GM19467 (cell line): Measurements from ENCODE around the gene ARSK.
A peak's percentile ranks its signal among the peaks of the same experiment; 100 is the strongest.
"Not testable (repeated sequence)": the region's sequence is repeated elsewhere in the genome, so short reads cannot be mapped to it uniquely, and the experiment has no call there.

Experiments
- ATAC-seq: cut with Tn5 transposase; IDR thresholded peaks from one replicate; pipeline ENCODE4 v1.9.1; 2021; ENCODE audit warnings: mild to moderate bottlenecking, moderate library complexity; ENCODE audit not compliant: unreplicated experiment

The ARSK gene

DNA sequence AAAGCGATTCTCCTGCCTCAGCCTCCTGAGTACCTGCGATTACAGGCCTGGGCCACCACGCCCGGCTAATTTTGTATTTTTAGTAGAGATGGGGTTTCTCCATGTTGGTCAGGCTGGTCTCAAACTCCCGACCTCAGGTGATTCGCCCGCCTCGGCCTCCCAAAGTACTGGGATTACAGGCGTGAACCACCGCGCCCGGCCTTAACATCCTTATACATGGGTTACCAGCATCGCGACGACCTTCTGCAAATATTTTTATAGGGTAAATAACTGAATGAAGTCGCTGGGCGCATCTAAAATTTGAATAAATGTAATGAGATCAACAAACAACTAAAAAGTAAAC is 91.3 kb downstream of the ARSK start:
- ATAC-seq = not testable (repeated sequence)

DNA sequence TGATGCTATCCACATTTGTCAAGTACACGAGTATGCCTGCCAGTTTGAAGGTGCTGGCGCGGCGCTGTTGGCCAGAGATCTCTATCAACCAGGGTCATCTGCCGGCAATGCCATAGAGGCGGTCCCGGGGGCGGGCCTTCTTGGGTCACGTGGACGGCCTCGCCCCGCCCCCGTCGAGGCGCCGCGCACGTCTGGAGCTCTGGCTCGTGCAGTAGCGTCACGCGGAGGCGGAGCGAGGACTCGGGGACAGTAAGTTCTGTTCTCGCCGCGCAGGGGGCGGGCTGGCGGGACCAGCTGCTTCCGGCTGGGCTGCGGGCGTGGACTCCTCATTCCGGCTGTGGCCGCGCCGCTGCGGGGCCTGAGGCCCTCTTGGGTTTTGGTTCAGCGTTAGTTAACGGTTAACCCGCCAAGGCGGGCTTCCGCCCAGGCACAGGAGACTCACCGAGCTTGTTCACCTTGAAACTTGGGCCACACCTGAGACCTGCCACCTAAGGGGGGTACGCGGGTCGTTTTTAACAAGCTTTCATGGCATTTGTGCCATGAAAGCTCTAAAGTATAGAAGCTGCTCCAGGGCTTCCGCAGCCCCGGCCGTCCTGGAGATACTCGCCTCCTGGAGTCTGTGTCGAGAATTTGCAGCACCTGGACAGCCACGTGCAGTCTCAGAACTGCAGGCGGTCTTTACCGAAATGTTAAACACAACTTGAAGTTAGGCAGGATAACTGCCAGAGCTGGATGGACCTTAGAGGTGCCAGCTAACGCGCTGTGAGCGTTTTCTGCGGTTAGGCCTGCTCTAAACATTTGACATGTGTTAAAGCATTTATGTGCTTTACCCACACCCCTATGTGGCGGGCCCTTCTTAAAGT is 91.9 kb downstream of the ARSK start, which contains the start of gene RFESD:
Gene RFESD (plus strand): TSS at position 209 of the 863 bp plus-strand sequence. CDS start 5,495 bp downstream, outside the sequence.
- peak; percentile 99 for ATAC-seq

DNA sequence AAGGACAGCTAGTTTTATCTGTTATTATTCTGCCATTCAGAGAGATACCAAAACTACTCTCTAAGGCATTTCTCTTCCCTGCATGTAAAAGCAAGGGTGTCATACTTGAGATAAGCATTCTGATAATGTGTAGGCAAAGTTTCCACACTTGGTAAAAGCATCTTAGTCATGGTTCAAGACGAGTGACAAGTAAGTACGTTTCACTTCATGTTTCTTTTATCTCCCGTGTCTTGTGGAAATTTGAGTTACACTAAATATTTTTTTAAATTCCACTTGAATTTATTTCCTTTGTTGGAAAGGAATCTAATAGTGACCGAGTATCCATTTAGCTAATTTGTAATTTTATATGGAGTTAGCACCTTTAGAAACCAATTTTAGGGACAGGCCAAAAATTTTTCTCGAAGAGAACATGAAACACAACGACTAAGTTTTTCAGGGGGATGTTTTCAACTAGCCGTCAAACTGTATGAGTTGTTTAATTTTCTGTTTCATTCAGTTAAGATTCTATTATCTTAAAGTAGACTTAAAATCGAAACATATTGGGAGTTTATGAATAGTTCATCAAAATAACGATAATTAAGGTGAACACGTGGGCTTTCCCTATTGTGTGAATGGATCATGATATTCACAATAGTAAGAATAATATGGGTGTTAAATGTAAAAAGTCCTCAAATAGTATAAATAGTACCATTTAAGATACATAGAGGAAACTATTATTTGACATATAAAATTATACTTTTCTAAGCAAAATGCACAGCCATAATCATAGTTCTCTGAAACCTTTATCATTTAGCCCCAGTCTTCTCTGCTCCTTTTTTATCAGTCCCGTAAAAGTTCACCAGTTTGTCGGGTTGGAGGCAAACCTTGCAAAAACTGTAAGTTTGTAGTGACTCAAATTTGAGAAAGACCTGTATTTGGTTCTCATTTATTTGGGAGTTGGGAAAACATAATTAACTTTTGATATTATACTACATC is 93.3 kb downstream of the ARSK start:
- no peak for ATAC-seq

DNA sequence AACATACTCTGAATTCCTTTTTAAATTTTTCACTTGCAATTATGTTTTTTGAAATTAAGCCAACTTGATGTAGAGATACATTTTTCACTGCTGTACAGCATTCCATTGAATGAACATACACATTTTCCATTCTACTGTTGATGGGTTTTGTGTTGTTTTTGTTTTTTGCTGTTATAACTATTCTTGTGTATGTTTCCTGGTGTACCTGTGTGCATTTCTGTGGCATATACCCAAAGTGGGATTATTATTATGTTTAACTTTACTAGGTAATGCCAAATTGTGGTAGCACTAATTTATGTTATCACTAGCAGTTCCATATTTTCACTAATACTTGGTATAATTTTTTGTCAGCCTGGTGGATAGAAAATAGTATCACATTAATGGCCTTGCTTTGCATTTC is 94.4 kb downstream of the ARSK start:
- no peak for ATAC-seq

DNA sequence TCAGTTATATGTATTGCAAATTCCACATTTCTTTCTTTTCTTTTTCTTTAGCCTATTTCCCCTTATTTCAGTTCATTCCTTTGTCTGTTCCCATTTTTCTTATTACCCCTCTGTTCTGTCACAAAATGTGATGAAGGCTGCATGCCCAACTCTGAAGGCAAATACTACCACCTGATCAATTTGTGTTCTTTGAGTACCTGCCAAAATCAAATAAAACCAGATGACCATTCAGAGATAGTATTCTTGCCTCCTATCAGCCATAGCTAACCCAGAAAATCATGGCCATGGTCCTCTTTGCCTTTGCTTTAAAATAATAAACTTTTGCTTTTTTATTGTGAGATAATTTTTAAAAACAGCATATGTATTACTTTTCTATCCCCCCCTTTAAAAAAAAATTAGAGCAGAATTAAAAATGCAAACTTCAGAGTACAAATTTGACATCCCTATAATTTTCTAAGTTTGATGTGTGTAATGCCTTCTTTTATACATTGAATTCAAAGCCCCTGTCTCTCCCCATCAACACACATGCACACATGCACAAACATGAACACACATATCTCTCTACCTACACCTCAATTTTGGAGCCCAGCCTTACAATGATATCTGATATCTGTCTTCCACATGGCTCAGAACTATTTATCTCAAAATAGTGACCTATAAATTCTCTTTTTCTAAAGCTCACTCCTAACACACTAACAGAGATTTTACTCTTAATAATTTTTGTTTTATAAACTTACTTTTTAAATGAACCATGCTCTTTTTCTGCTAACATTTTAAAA is 95.1 kb downstream of the ARSK start:
- ATAC-seq = no peak

DNA sequence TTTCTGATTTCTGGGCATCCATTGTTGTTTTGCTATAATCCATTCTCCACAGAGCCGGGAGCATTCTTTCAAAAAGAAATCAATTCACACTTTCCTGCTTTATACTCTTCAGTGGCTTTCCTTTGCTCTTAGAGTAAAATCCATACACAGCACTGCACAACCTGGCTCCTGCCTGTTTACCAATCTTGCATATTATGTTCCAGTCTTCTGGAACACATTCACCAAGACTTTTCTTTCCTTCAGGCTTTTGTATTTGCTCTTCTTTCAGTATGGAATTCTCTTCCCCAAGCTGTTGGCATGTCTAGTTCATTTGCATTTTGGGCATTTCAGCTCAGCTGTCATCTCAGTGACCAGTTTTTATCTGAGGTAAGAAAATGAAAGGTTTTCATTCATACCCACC is 97.9 kb downstream of the ARSK start:
- ATAC-seq = no peak

DNA sequence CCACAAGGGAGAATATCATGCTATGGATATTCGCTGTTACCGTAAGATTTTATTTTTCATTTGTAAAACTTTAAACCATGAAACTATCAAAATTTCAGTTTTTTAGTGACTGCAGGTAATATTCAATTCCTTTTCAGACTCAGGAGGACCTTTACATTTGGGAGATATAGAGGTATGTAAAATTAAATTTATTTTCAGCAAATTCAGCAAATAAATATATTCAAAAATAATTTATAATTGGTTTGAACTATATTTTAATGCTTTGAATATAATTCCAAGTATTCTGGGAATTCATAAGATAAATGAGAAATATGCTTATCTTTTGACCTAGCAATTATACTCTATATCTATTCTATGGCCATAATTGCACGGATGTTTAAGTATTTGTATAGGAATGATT is 99.3 kb downstream of the ARSK start:
- no peak for ATAC-seq
